ENCODE measurements around the gene KRTAP6-2. TPM values are rescaled to one million over a fixed set of nuclear protein-coding genes. Genes with fewer than 3 reads are reported as not detected.

Gene KRTAP6-2
- total and polyA plus RNA-seq, 2 experiments from 2014 or later: not detected

DNA sequence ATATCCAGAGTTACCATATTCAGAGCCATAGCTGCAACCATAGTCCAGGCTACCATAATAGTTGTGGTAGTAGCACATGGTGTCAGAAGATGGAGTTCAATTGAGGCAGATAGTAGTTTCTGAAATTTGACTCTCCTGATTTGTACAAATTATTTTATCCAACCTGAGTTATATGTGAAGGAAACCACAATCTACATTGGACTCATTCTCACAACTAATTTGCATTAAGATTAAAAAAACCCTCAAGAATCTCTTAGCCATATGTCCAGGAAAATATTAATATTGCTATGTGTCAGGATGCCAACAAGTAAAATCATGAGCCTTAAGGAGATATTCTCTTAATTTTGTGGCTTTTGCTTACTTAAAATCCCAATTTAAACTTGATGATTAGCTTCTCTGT lies 8.4 kb downstream of the KRTAP6-2 start, which contains the start of gene KRTAP22-2:
KRTAP22-2 (minus strand) TSS at position 101 of the 400 bp plus-strand sequence.
- H3K9me3 ChIP-seq (ENCODE audit: low read depth): no peaks in the 10 kb centered on the region
- no peaks in the 10 kb centered on the region for H3F3A ChIP-seq (ENCODE audit: insufficient read depth)
- H3K79me2 ChIP-seq (ENCODE audit: insufficient read depth): no peaks in the 10 kb centered on the region
- H2AFZ ChIP-seq: no peak within 1 kb of the TSS
- in situ Hi-C loops (cut with MboI): no loop called here
- no peak within 1 kb of the TSS for H3K4me2 ChIP-seq (ENCODE audit: unreplicated experiment)
- H3K9ac ChIP-seq: no peak within 1 kb of the TSS
- H3K27ac ChIP-seq: no peak within 1 kb of the TSS
- no peak for TF ChIP-seq EZH2phosphoT487 (IDR thresholded peaks at IDR 0.05; ENCODE audit: insufficient read depth, low read depth)
- no peak for TF ChIP-seq EZH2 (IDR thresholded peaks at IDR 0.05; ENCODE audit: insufficient read depth, poor library complexity, severe bottlenecking)
- DNase-seq: no peak
- no peaks in the 10 kb centered on the region for H3K27me3 ChIP-seq (replicated peaks; ENCODE audit: insufficient read depth)
- H3K4me1 ChIP-seq (ENCODE audit: insufficient read depth): no peaks in the 10 kb centered on the region
- no peak within 1 kb of the TSS for H3K4me3 ChIP-seq
- H4K20me1 ChIP-seq (ENCODE audit: insufficient read depth): no peaks in the 10 kb centered on the region
- no peaks in the 10 kb centered on the region for H3K9me2 ChIP-seq (ENCODE audit: insufficient read depth)
- no peaks in the 10 kb centered on the region for H3K36me3 ChIP-seq (ENCODE audit: low read depth)

DNA sequence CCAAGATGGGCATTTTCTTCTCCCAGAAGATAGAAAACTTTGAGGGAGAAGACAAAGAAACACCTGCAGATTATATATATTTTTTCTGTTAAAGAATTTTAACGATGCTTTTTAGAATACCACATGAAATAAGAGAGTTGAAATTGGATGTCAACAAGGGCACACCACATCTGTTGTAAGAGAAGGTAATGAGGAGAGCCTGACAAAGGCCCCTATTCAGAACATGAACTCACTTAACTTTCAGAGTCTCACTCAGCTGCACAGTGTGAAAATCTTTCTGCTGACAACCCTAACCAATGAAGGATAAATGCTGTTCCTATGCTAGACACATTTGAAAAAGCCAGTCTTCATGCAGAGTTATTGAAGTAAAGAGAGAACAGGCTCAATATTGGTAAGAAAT lies 15.8 kb downstream of the KRTAP6-2 start:
- Histone ChIP-seq H2AFZ (no peak overlapping the region), H3K9me3 (ENCODE audit: low read depth) (no peaks in the 10 kb centered on the region), H3K9me2 (ENCODE audit: insufficient read depth) (no peaks in the 10 kb centered on the region), H4K20me1 (ENCODE audit: insufficient read depth) (no peaks in the 10 kb centered on the region), H3K36me3 (ENCODE audit: low read depth) (no peaks in the 10 kb centered on the region), H3K27ac (no peak overlapping the region), H3K79me2 (ENCODE audit: insufficient read depth) (no peaks in the 10 kb centered on the region), H3K4me3 (no peak overlapping the region), H3K9ac (no peak overlapping the region), H3F3A (ENCODE audit: insufficient read depth) (no peaks in the 10 kb centered on the region), H3K4me2 (ENCODE audit: unreplicated experiment) (no peak overlapping the region), H3K4me1 (ENCODE audit: insufficient read depth) (no peaks in the 10 kb centered on the region), H3K27me3 (replicated peaks; ENCODE audit: insufficient read depth) (no peaks in the 10 kb centered on the region)
- TF ChIP-seq EZH2phosphoT487 (IDR thresholded peaks at IDR 0.05; ENCODE audit: insufficient read depth, low read depth) (no peak), EZH2 (IDR thresholded peaks at IDR 0.05; ENCODE audit: insufficient read depth, poor library complexity, severe bottlenecking) (no peak)
- in situ Hi-C loops (cut with MboI): no loop called here
- no peak for DNase-seq
- 6 to 24% methylated on average over 1 of the region's 1 CpG for WGBS, 2 experiments (ENCODE audit: low coverage in 1 of 2, low lambda C conversion rate in 2 of 2, missing lambda C conversion rate in 2 of 2)

DNA sequence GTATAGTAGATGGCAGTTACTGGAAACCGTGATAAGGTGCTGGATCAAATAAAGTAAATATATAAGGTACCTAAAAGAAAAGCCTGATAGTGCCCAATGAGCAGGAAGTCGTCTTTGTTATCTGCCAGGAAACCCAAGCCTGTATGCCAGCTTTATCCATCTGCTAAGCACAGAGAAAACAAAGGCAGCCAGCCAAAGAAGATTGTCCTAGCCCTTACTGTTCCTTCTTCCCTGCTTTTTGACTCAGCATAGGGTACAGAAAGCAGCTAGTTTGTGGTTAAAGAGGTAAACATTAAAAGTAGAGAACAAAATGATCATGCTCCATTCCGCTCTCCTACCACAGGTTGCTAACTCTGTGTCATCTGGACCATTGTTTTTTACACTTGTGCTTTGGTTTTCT lies 18.6 kb downstream of the KRTAP6-2 start:
- WGBS, 2 experiments (ENCODE audit: low coverage in 1 of 2, low lambda C conversion rate in 2 of 2, missing lambda C conversion rate in 2 of 2): 16 to 19% methylated on average over 3 of the region's 3 CpGs
- H3K27me3 ChIP-seq (replicated peaks; ENCODE audit: insufficient read depth): no peaks in the 10 kb centered on the region
- H3K9me2 ChIP-seq (ENCODE audit: insufficient read depth): no peaks in the 10 kb centered on the region
- H3K79me2 ChIP-seq (ENCODE audit: insufficient read depth): no peaks in the 10 kb centered on the region
- H3K4me2 ChIP-seq (ENCODE audit: unreplicated experiment): no peak overlapping the region
- no peaks in the 10 kb centered on the region for H3K4me1 ChIP-seq (ENCODE audit: insufficient read depth)
- DNase-seq: no peak
- H3K9me3 ChIP-seq (ENCODE audit: low read depth): no peaks in the 10 kb centered on the region
- H3K9ac ChIP-seq: no peak overlapping the region
- TF ChIP-seq EZH2 (IDR thresholded peaks at IDR 0.05; ENCODE audit: insufficient read depth, poor library complexity, severe bottlenecking): no peak
- TF ChIP-seq EZH2phosphoT487 (IDR thresholded peaks at IDR 0.05; ENCODE audit: insufficient read depth, low read depth): no peak
- no peaks in the 10 kb centered on the region for H3K36me3 ChIP-seq (ENCODE audit: low read depth)
- H2AFZ ChIP-seq: no peak overlapping the region
- H3K4me3 ChIP-seq: no peak overlapping the region
- H3F3A ChIP-seq (ENCODE audit: insufficient read depth): no peaks in the 10 kb centered on the region
- H4K20me1 ChIP-seq (ENCODE audit: insufficient read depth): no peaks in the 10 kb centered on the region
- in situ Hi-C loops (cut with MboI): no loop called here
- H3K27ac ChIP-seq: no peak overlapping the region

DNA sequence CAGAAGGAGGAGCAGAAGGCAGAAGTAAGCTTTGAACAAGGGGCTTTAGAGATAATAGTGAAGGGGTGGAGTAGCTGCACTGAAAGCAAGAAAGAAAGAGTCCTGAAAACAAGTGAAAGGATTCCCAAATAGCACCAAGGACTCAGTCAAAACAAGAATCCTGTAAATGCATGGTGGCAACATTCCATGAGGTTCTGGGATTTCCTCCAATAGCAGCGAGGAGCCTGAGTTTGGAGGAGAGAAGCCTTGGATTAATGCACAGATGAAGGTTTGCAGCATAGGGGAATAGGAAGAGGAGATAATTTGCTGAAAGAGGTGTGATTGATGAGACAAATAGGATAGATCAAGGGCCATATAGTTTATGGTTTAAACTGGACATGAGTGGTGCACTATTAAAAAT lies 19.4 kb downstream of the KRTAP6-2 start:
- Histone ChIP-seq H3K4me2 (ENCODE audit: unreplicated experiment) (no peak overlapping the region), H3F3A (ENCODE audit: insufficient read depth) (no peaks in the 10 kb centered on the region), H2AFZ (no peak overlapping the region), H4K20me1 (ENCODE audit: insufficient read depth) (no peaks in the 10 kb centered on the region), H3K27ac (no peak overlapping the region), H3K4me1 (ENCODE audit: insufficient read depth) (no peaks in the 10 kb centered on the region), H3K27me3 (replicated peaks; ENCODE audit: insufficient read depth) (no peaks in the 10 kb centered on the region), H3K36me3 (ENCODE audit: low read depth) (no peaks in the 10 kb centered on the region), H3K9me2 (ENCODE audit: insufficient read depth) (no peaks in the 10 kb centered on the region), H3K9me3 (ENCODE audit: low read depth) (no peaks in the 10 kb centered on the region), H3K9ac (no peak overlapping the region), H3K4me3 (no peak overlapping the region), H3K79me2 (ENCODE audit: insufficient read depth) (no peaks in the 10 kb centered on the region)
- in situ Hi-C loops (cut with MboI): no loop called here
- TF ChIP-seq EZH2 (IDR thresholded peaks at IDR 0.05; ENCODE audit: insufficient read depth, poor library complexity, severe bottlenecking) (no peak), EZH2phosphoT487 (IDR thresholded peaks at IDR 0.05; ENCODE audit: insufficient read depth, low read depth) (no peak)
- 3% methylated on average over 1 of the region's 1 CpG for WGBS, 2 experiments (ENCODE audit: low coverage in 1 of 2, low lambda C conversion rate in 2 of 2, missing lambda C conversion rate in 2 of 2)
- DNase-seq: no peak

DNA sequence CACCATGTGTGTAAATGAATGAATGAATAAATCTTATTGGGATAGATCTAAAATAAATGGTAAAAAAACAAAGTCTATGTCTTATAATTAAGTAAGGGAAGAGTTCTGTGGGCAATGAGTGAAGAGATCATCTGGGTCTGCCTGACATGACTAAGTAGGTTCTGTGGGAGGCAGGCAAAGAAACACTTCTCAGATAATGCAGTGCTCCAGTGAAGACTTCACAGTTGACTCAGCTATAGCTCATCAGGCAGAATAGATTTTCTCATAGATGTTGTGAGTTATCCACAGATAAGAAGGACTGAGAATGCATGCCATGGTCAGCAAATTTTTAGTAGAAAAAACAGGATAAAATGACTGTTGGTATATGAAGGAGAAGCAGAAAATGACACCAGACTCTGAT lies 20.9 kb downstream of the KRTAP6-2 start:
- Histone ChIP-seq H3K4me2 (ENCODE audit: unreplicated experiment) (no peak overlapping the region), H3K9me2 (ENCODE audit: insufficient read depth) (no peaks in the 10 kb centered on the region), H3F3A (ENCODE audit: insufficient read depth) (no peaks in the 10 kb centered on the region), H3K9me3 (ENCODE audit: low read depth) (no peaks in the 10 kb centered on the region), H4K20me1 (ENCODE audit: insufficient read depth) (no peaks in the 10 kb centered on the region), H3K9ac (no peak overlapping the region), H3K27me3 (replicated peaks; ENCODE audit: insufficient read depth) (no peaks in the 10 kb centered on the region), H3K27ac (no peak overlapping the region), H3K79me2 (ENCODE audit: insufficient read depth) (no peaks in the 10 kb centered on the region), H3K4me3 (no peak overlapping the region), H2AFZ (no peak overlapping the region), H3K4me1 (ENCODE audit: insufficient read depth) (no peaks in the 10 kb centered on the region), H3K36me3 (ENCODE audit: low read depth) (no peaks in the 10 kb centered on the region)
- in situ Hi-C loops (cut with MboI): no loop called here
- DNase-seq: no peak
- TF ChIP-seq EZH2phosphoT487 (IDR thresholded peaks at IDR 0.05; ENCODE audit: insufficient read depth, low read depth) (no peak), EZH2 (IDR thresholded peaks at IDR 0.05; ENCODE audit: insufficient read depth, poor library complexity, severe bottlenecking) (no peak)
